AG04450 (cell line): ENCODE measurements around the gene GTF2A1. TPM values are rescaled to one million over a fixed set of nuclear protein-coding genes. Genes with fewer than 3 reads are reported as not detected.

ENCODE experiments used
- CTCF ChIA-PET: fragments of 300-600, 350-600 bp; formaldehyde crosslinking; extraction: SDS; loops from one replicate; lab custom pipeline; 2022; ENCODE audit warnings: antibody characterized with exemption, inconsistent platforms; lab: Charles Lee
- POLR2A ChIA-PET: fragments of 350-600 bp; formaldehyde crosslinking; extraction: SDS; loops from one replicate; lab custom pipeline; 2021; ENCODE audit warnings: antibody characterized with exemption, inconsistent platforms; lab: Yijun Ruan, JAX
- DNase-seq: peaks from one replicate; pipeline ENCODE4 v3.0.0-alpha.2; 2011; ENCODE audit warnings: low read depth, low spot score
- H3K27ac ChIP-seq: one replicate; pipeline ENCODE4 v1.5.1; 2012; ENCODE audit warnings: low read depth, low read length, control low read depth
- H3K27me3 ChIP-seq: one replicate; pipeline ENCODE4 v1.6.0; 2012; ENCODE audit warnings: low read length; ENCODE audit not compliant: control insufficient read depth, insufficient read depth
- H3K4me3 ChIP-seq: 2 replicates; pipeline ENCODE4 v1.5.1; 2011; ENCODE audit warnings: mild to moderate bottlenecking, low read depth, low read length, control low read depth
- H3K9me3 ChIP-seq: 2 replicates; pipeline ENCODE4 v1.5.1; 2012; ENCODE audit warnings: low read length; ENCODE audit not compliant: control insufficient read depth, insufficient read depth
- CTCF ChIP-seq: IDR thresholded peaks from 2 replicates; pipeline ENCODE4 v1.5.1; 2011; ENCODE audit warnings: low read depth, low read length, control low read depth, inconsistent platforms
- polyA plus RNA-seq: library from polyadenylated mRNA; depleted of rRNA; stranded (reverse); fragments of >200 nt; gene quantifications from 2 replicates; pipeline ENCODE4 v1.2.3, GENCODE V29; 2011

Gene GTF2A1
- polyA plus RNA-seq, 1 experiment = 22.9 TPM

- ChIA-PET CTCF (no interaction called here), POLR2A (interaction anchor here (0.8 kb wide), 1 partner anchor 19 kb away, joined by 3 read pairs; no protein-coding TSS in a partner anchor)
- H3K27me3 ChIP-seq = no peaks in the 10 kb centered on the region
- TF ChIP-seq CTCF = no peak
- DNase-seq = no peak
- H3K9me3 ChIP-seq = no peaks in the 10 kb centered on the region
- H3K4me3 ChIP-seq = no peak overlapping the region
- H3K27ac ChIP-seq = no peak overlapping the region
Measured at GRCh38 chr14:81200054-81200453, 20.7 kb downstream of the GTF2A1 start.

GRCh38 chr14:81199084-81199483 lies 21.7 kb downstream of the GTF2A1 start:
- no peak for TF ChIP-seq CTCF

GRCh38 chr14:81198651-81199050 lies 22.1 kb downstream of the GTF2A1 start:
- H3K27me3 ChIP-seq = no peaks in the 10 kb centered on the region
- POLR2A ChIA-PET = no interaction called here
- H3K27ac ChIP-seq = no peak overlapping the region
- CTCF ChIA-PET = interaction anchor here (1.5 kb wide), 1 partner anchor 19 kb away, joined by 3 read pairs; no protein-coding TSS in a partner anchor
- H3K4me3 ChIP-seq = no peak overlapping the region
- DNase-seq = no peak
- no peaks in the 10 kb centered on the region for H3K9me3 ChIP-seq
- no peak for TF ChIP-seq CTCF

More at GRCh38 chr14:81199084-81199483, 21.7 kb downstream of the GTF2A1 start:
- no peaks in the 10 kb centered on the region for H3K27me3 ChIP-seq
- no peak overlapping the region for H3K4me3 ChIP-seq
- H3K27ac ChIP-seq = no peak overlapping the region
- DNase-seq = no peak
- H3K9me3 ChIP-seq = no peaks in the 10 kb centered on the region
- ChIA-PET CTCF (interaction anchor here (1.5 kb wide), 1 partner anchor 19 kb away, joined by 3 read pairs; no protein-coding TSS in a partner anchor), POLR2A (no interaction called here)

GRCh38 chr14:81193924-81194633 lies 26.7 kb downstream of the GTF2A1 start:
- ChIA-PET POLR2A (no interaction called here), CTCF (interaction anchor here (0.6 to 1.2 kb wide), 3 partner anchors 23 to 115 kb away, joined by 3 to 4 read pairs (median 3); no protein-coding TSS in a partner anchor)
- TF ChIP-seq CTCF = no peak
- no peak for DNase-seq
- Histone ChIP-seq H3K27ac (no peak overlapping the region), H3K9me3 (no peaks in the 10 kb centered on the region), H3K27me3 (no peaks in the 10 kb centered on the region), H3K4me3 (no peak overlapping the region)

- no peak for TF ChIP-seq CTCF
- no peak for DNase-seq
- no peak overlapping the region for H3K27ac ChIP-seq
- ChIA-PET CTCF (interaction anchor here (1.0 kb wide), 1 partner anchor 21 kb away, joined by 3 read pairs; no protein-coding TSS in a partner anchor), POLR2A (no interaction called here)
- no peak overlapping the region for H3K4me3 ChIP-seq
- no peaks in the 10 kb centered on the region for H3K9me3 ChIP-seq
- no peaks in the 10 kb centered on the region for H3K27me3 ChIP-seq
Measured at GRCh38 chr14:81192594-81192993, 28.2 kb downstream of the GTF2A1 start.
